A549 (cell line): ENCODE measurements around the gene PDP2. TPM values are rescaled to one million over a fixed set of nuclear protein-coding genes. Genes with fewer than 3 reads are reported as not detected.

Experiments used
- ATAC-seq, 2 experiments: fragments of 200-7000 bp in 1 of 2; fragments of >200 bp in 1 of 2; cut with Nextera tagmentation in 1 of 2; cut with Tn5 transposase in 1 of 2; 3 replicates each; pipeline versions ENCODE4 v1.8.0 to v1.9.1; 2018 to 2020; ENCODE audit warnings: mild to moderate bottlenecking in 1 of 2, moderate library complexity in 1 of 2
- CTCF ChIA-PET: fragments of 300-600 bp; sonication (Branson Sonifier 250); formaldehyde crosslinking; extraction: SDS; loops from one replicate; lab custom pipeline; 2021; ENCODE audit warnings: antibody characterized with exemption, inconsistent platforms; lab: Yijun Ruan, JAX
- POLR2A ChIA-PET: fragments of 350-600 bp; formaldehyde crosslinking; extraction: SDS; loops from one replicate; lab custom pipeline; 2021; ENCODE audit warnings: antibody characterized with exemption, inconsistent platforms; lab: Yijun Ruan, JAX
- DNase-seq, 2 experiments: peaks; one replicate each; pipeline versions ENCODE4 v3.0.0 to v3.0.0-alpha.2; 2011 to 2016; ENCODE audit warnings: low read depth in 1 of 2, low spot score in 1 of 2
- FAIRE-seq: peaks from 2 replicates; lab custom pipeline; 2011; peaks lifted over from hg19 to GRCh38; lab: Jason Lieb, UNC
- H3K27ac ChIP-seq, 2 experiments: fragments of >200 bp; sonication (Bioruptor Twin); formaldehyde crosslinking; 3 replicates each; pipeline ENCODE4 v1.5.1; 2016 to 2017
- H3K4me1 ChIP-seq: fragments of >200 bp; sonication (Bioruptor Twin); formaldehyde crosslinking; 3 replicates; pipeline ENCODE4 v1.6.1; 2016
- H3K4me2 ChIP-seq: fragments of >200 bp; sonication (Bioruptor Twin); formaldehyde crosslinking; 3 replicates; pipeline ENCODE4 v1.6.1; 2016
- H3K4me3 ChIP-seq: fragments of >200 bp; sonication (Bioruptor Twin); formaldehyde crosslinking; 3 replicates; pipeline ENCODE4 v1.5.1; 2016
- H3K9me3 ChIP-seq: fragments of >200 bp; sonication (Bioruptor Twin); formaldehyde crosslinking; 3 replicates; pipeline ENCODE4 v1.6.1; 2016
- BCL3 ChIP-seq: fragments of >200 bp; sonication (Bioruptor Twin); formaldehyde crosslinking; IDR thresholded peaks from 3 replicates; pipeline ENCODE4 v1.6.1; 2016
- BHLHE40 ChIP-seq: IDR thresholded peaks from 2 replicates; pipeline ENCODE4 v1.6.1; 2012; ENCODE audit warnings: low read depth, low read length, inconsistent platforms
- CBX2 ChIP-seq: fragments of 200-600 bp; sonication (generic); IDR thresholded peaks from 2 replicates; pipeline ENCODE4 v1.6.1; 2016; ENCODE audit warnings: low read depth, mild to moderate bottlenecking, borderline replicate concordance
- CBX8 ChIP-seq: fragments of 200-600 bp; sonication (generic); IDR thresholded peaks from 2 replicates; pipeline ENCODE4 v1.6.1; 2016
- CEBPB ChIP-seq, 2 experiments: fragments of >200 bp in 1 of 2; sonication (Bioruptor Twin) in 1 of 2; formaldehyde crosslinking in 1 of 2; IDR thresholded peaks; 2 replicates each; pipeline ENCODE4 v1.6.1; 2012 to 2016
- CHD2 ChIP-seq: fragments of 150-350 bp; IDR thresholded peaks from 2 replicates; pipeline ENCODE4 v1.6.1; 2014; ENCODE audit warnings: low read length; ENCODE audit not compliant: partially characterized antibody
- CHD4 ChIP-seq: fragments of 200-600 bp; sonication (generic); IDR thresholded peaks from 2 replicates; pipeline ENCODE4 v1.6.1; 2016; ENCODE audit warnings: antibody characterized with exemption, mild to moderate bottlenecking, borderline replicate concordance
- EHF ChIP-seq: fragments of 250-450 bp; sonication (Bioruptor Pico); IDR thresholded peaks from 2 replicates; pipeline ENCODE4 v1.5.0; 2020; ENCODE audit warnings: mild to moderate bottlenecking
- EP300 ChIP-seq, 2 experiments: fragments of >200 bp; sonication (Bioruptor Twin); formaldehyde crosslinking; IDR thresholded peaks; 2 replicates in 1 of 2; 3 replicates in 1 of 2; pipeline ENCODE4 v1.6.1; 2016 to 2017
- ESRRA ChIP-seq: fragments of 150-350 bp; IDR thresholded peaks from 2 replicates; pipeline ENCODE4 v1.6.1; 2014; ENCODE audit warnings: mild to moderate bottlenecking, low read length, borderline replicate concordance
- FOSB ChIP-seq: fragments of 250-450 bp; sonication (Bioruptor Pico); IDR thresholded peaks from 2 replicates; pipeline ENCODE4 v1.5.0; 2020; ENCODE audit warnings: mild to moderate bottlenecking, moderate library complexity
- GATA3 ChIP-seq: IDR thresholded peaks from 2 replicates; pipeline ENCODE4 v1.6.1; 2012; ENCODE audit warnings: borderline replicate concordance
- HES2 ChIP-seq: fragments of >200 bp; sonication (Bioruptor Twin); formaldehyde crosslinking; IDR thresholded peaks from 2 replicates; pipeline ENCODE4 v1.6.1; 2016
- HOXB13 ChIP-seq: fragments of 250-450 bp; sonication (Bioruptor Pico); IDR thresholded peaks from 2 replicates; pipeline ENCODE4 v1.5.0; 2020; ENCODE audit warnings: low read depth, mild to moderate bottlenecking, moderate library complexity
- HOXB5 ChIP-seq: fragments of 250-450 bp; sonication (Bioruptor Pico); IDR thresholded peaks from 2 replicates; pipeline ENCODE4 v1.5.0; 2020; ENCODE audit warnings: mild to moderate bottlenecking, moderate library complexity
- KDM5A ChIP-seq: fragments of 200-600 bp; sonication (generic); IDR thresholded peaks from 2 replicates; pipeline ENCODE4 v1.6.1; 2016; ENCODE audit warnings: antibody characterized with exemption, mild to moderate bottlenecking
- MAZ ChIP-seq: fragments of 150-350 bp; IDR thresholded peaks from 2 replicates; pipeline ENCODE4 v1.6.1; 2014; ENCODE audit warnings: antibody characterized with exemption, low read depth, low read length, borderline replicate concordance
- NFE2L2 ChIP-seq: fragments of 150-350 bp; conservative IDR thresholded peaks from 2 replicates; pipeline ENCODE4 v1.6.1; 2014; ENCODE audit warnings: low read length
- NR3C1 ChIP-seq: fragments of >200 bp; sonication (Bioruptor Twin); formaldehyde crosslinking; IDR thresholded peaks from 3 replicates; pipeline ENCODE4 v1.6.1; 2017
- POLR2AphosphoS2 ChIP-seq: conservative IDR thresholded peaks from 2 replicates; pipeline ENCODE4 v1.6.1; 2012; ENCODE audit warnings: low read length, improper control_type of control experiment, inconsistent platforms
- RAD21 ChIP-seq, 2 experiments: fragments of >200 bp in 1 of 2; sonication (Bioruptor Twin) in 1 of 2; formaldehyde crosslinking in 1 of 2; IDR thresholded peaks in 1 of 2; conservative IDR thresholded peaks in 1 of 2; 2 replicates in 1 of 2; 3 replicates in 1 of 2; pipeline ENCODE4 v1.6.1; 2012 to 2018; ENCODE audit warnings: inconsistent platforms in 1 of 2
- RARB ChIP-seq: fragments of 250-450 bp; sonication (Bioruptor Pico); IDR thresholded peaks from 2 replicates; pipeline ENCODE4 v1.8.0; 2021; ENCODE audit warnings: mild to moderate bottlenecking, moderate library complexity
- RFX5 ChIP-seq: fragments of 450-650 bp; IDR thresholded peaks from 2 replicates; pipeline ENCODE4 v1.7.1; 2014; ENCODE audit warnings: antibody characterized with exemption, mild to moderate bottlenecking, moderate library complexity
- RNF2 ChIP-seq: fragments of 200-600 bp; sonication (generic); IDR thresholded peaks from 2 replicates; pipeline ENCODE4 v1.6.1; 2016; ENCODE audit warnings: low read depth, mild to moderate bottlenecking, antibody characterized with exemption, moderate library complexity, borderline replicate concordance
- SMC3 ChIP-seq: fragments of >200 bp; sonication (Bioruptor Twin); formaldehyde crosslinking; IDR thresholded peaks from 3 replicates; pipeline ENCODE4 v1.6.1; 2018; ENCODE audit warnings: inconsistent platforms
- TFCP2L1 ChIP-seq: fragments of 250-450 bp; sonication (Bioruptor Pico); IDR thresholded peaks from 2 replicates; pipeline ENCODE4 v1.5.0; 2021; ENCODE audit warnings: mild to moderate bottlenecking
- ZC3H11A ChIP-seq: fragments of 450-650 bp; IDR thresholded peaks from 2 replicates; pipeline ENCODE4 v1.6.1; 2014; ENCODE audit warnings: antibody characterized with exemption, mild to moderate bottlenecking
- WGBS: methylation state at CpG from one replicate; pipeline ENCODE4 v1.1.6; 2017; ENCODE audit errors: missing lambda C conversion rate; 5-methylcytosine and 5-hydroxymethylcytosine counted together
- polyA plus RNA-seq, 4 experiments: library from polyadenylated mRNA; depleted of rRNA in 3 of 4; stranded (reverse); fragments of >200 nt; fragmentation: RNase III in 1 of 4; extraction: RNeasy Plus Mini Kit Qiagen cat#74134 plus additional on column Dnase treatment in 1 of 4; gene quantifications; 2 replicates in 3 of 4; 3 replicates in 1 of 4; pipeline ENCODE4 v1.2.3, GENCODE V29; 2011 to 2017
- TF ChIP-seq, protein P1 (sequence below): fragments of >200 bp; sonication (Bioruptor Twin); formaldehyde crosslinking; IDR thresholded peaks from 3 replicates; pipeline ENCODE4 v1.5.1; 2016

PDP2 gene
- polyA plus RNA-seq, 2 of the 4 experiments (the other 2 are of a cell fraction), result 10.0 to 10.5 TPM

- ChIA-PET CTCF (interaction anchor here (0.6 to 40.8 kb wide), 52 partner anchors 12 to 488 kb away, joined by 3 to 837 read pairs (median 4); partner anchors contain the start of genes CDH16, CES2, CES3 and CIAO2B), POLR2A (interaction anchor here (0.8 to 1.4 kb wide), 2 partner anchors 14 to 34 kb away, joined by 3 to 5 read pairs; no protein-coding TSS in a partner anchor)
- FAIRE-seq (peak; percentile 56), ATAC-seq (peak; percentile 89 to 96)
- peaks cover 14% of the 10 kb centered on the region for H3K4me1 ChIP-seq
- H3K27ac ChIP-seq, result peak overlapping the region in 1 of 2 experiments; percentile 17; a peak in 3 of 6 replicates
- H3K4me3 ChIP-seq, result no peak overlapping the region
- no peak overlapping the region for H3K4me2 ChIP-seq
- no peak for TF ChIP-seq KDM5A
- TF ChIP-seq SMC3, result peak; percentile 67
- TF ChIP-seq, protein P1, sequence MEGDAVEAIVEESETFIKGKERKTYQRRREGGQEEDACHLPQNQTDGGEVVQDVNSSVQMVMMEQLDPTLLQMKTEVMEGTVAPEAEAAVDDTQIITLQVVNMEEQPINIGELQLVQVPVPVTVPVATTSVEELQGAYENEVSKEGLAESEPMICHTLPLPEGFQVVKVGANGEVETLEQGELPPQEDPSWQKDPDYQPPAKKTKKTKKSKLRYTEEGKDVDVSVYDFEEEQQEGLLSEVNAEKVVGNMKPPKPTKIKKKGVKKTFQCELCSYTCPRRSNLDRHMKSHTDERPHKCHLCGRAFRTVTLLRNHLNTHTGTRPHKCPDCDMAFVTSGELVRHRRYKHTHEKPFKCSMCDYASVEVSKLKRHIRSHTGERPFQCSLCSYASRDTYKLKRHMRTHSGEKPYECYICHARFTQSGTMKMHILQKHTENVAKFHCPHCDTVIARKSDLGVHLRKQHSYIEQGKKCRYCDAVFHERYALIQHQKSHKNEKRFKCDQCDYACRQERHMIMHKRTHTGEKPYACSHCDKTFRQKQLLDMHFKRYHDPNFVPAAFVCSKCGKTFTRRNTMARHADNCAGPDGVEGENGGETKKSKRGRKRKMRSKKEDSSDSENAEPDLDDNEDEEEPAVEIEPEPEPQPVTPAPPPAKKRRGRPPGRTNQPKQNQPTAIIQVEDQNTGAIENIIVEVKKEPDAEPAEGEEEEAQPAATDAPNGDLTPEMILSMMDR, result peak; percentile 87
- TF ChIP-seq RFX5, result no peak
- TF ChIP-seq RARB (CRISPR knock-in tag), result no peak
- TF ChIP-seq RAD21 (conservative IDR thresholded peaks at IDR 0.05 in 1 of 2, IDR thresholded peaks at IDR 0.05 in 1 of 2), result peak; percentile 92 to 98
- TF ChIP-seq, all 56 proteins: peak for 3
- H3K9me3 ChIP-seq, result no peaks in the 10 kb centered on the region
- peak; percentile 58 to 78 for DNase-seq
- 37% methylated on average over 11 of the region's 11 CpGs for WGBS
Observed at GRCh38 chr16:66894948-66895688, 14.8 kb downstream of the PDP2 start.

GRCh38 chr16:66895689-66895979 lies 15.3 kb downstream of the PDP2 start:
- H3K27ac ChIP-seq, result peak overlapping the region; percentile 17 to 29; a peak in 3 of 6 replicates
- no peaks in the 10 kb centered on the region for H3K9me3 ChIP-seq
- POLR2A ChIA-PET, result interaction anchor here (0.8 to 1.4 kb wide), 2 partner anchors 15 to 33 kb away, joined by 3 to 5 read pairs; no protein-coding TSS in a partner anchor
- CTCF ChIA-PET, result interaction anchor here (0.6 to 40.8 kb wide), 48 partner anchors 12 to 489 kb away, joined by 3 to 837 read pairs (median 5); partner anchors contain the start of genes CDH16, CES2, CES3 and CIAO2B
- H3K4me2 ChIP-seq, result no peak overlapping the region
- no peak for ATAC-seq
- peaks cover 19% of the 10 kb centered on the region for H3K4me1 ChIP-seq
- TF ChIP-seq HES2 (no peak), ESRRA (no peak), CHD2 (no peak), RARB (CRISPR knock-in tag) (no peak), TFCP2L1 (CRISPR knock-in tag) (no peak), EHF (CRISPR knock-in tag) (no peak), NR3C1 (no peak), CBX2 (no peak), BHLHE40 (no peak), HOXB5 (CRISPR knock-in tag) (no peak), POLR2AphosphoS2 (no peak), CEBPB (IDR thresholded peaks at IDR 0.05) (no peak)
- WGBS, result 91% methylated on average over 5 of the region's 5 CpGs
- no peak for DNase-seq
- H3K4me3 ChIP-seq, result no peak overlapping the region
- FAIRE-seq, result no peak

DNA sequence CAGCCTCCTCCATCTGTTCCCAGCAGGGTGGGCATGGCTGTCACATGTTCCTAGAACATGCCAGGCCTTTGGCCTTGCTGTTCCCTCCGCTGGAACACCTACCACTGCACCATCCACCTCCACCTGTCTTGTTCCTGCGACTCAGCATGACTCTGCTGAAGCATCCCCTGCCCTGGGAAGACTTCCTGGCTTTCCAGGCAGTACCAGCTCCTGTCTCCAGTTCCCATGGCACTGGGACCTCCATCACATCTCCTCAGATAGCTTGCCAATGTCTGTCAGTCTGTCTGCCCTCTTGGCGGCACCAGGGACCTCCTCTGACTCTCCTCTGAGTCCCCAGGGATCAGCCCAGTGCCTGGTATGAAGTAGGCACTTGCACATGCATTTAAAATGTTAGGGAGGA lies 15.7 kb downstream of the PDP2 start:
- 94% methylated on average over 3 of the region's 3 CpGs for WGBS
- DNase-seq (no peak), FAIRE-seq (no peak), ATAC-seq (no peak)
- peaks cover 23% of the 10 kb centered on the region for H3K4me1 ChIP-seq
- POLR2A ChIA-PET, result interaction anchor here (0.8 to 1.4 kb wide), 2 partner anchors 15 to 33 kb away, joined by 3 to 5 read pairs; no protein-coding TSS in a partner anchor
- H3K27ac ChIP-seq, result peak overlapping the region in 1 of 2 experiments; percentile 29; a peak in 2 of 6 replicates
- no peak overlapping the region for H3K4me3 ChIP-seq
- H3K9me3 ChIP-seq, result no peaks in the 10 kb centered on the region
- no peak overlapping the region for H3K4me2 ChIP-seq
- CTCF ChIA-PET, result interaction anchor here (1.1 to 40.8 kb wide), 28 partner anchors 13 to 370 kb away, joined by 3 to 837 read pairs (median 7); partner anchors contain the start of genes CDH16, CES2, CES3 and CIAO2B
- no peak for TF ChIP-seq HES2
- no peak for TF ChIP-seq ZC3H11A
- no peak for TF ChIP-seq SMC3
- no peak for TF ChIP-seq BHLHE40
- no peak for TF ChIP-seq CHD4
- no peak for TF ChIP-seq CHD2
- no peak for TF ChIP-seq CEBPB (IDR thresholded peaks at IDR 0.05)
- TF ChIP-seq BCL3, result no peak
- TF ChIP-seq FOSB (CRISPR knock-in tag), result no peak
- TF ChIP-seq CBX8, result no peak
- TF ChIP-seq CBX2, result no peak
- no peak for TF ChIP-seq RNF2
- no peak for TF ChIP-seq GATA3
- no peak for TF ChIP-seq HOXB13
- no peak for TF ChIP-seq EP300 (IDR thresholded peaks at IDR 0.05)
- no peak for TF ChIP-seq NFE2L2
- no peak for TF ChIP-seq MAZ
- TF ChIP-seq ESRRA, result no peak
